ENCODE data around the gene CFAP107.

DNA sequence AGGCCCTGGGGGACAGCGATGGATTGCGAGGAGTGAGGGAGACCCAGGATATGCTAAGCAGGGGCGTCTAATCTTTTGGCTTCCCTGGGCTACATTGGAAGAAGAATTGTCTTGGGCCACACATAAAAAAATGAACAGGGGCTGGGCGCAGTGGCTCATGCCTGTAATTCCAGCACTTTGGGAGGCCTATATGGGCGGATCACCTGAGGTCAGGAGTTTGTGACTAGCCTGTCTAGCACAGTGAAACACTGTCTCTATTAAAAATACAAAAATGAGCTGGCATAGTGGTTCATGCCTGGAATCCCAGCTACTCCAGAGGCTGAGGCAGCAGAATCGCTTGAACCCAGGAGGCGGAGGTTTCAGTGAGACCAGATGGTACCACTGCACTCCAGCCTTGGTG, 16.8 kb downstream of the CFAP107 start:
- TF ChIP-seq, protein P1, sequence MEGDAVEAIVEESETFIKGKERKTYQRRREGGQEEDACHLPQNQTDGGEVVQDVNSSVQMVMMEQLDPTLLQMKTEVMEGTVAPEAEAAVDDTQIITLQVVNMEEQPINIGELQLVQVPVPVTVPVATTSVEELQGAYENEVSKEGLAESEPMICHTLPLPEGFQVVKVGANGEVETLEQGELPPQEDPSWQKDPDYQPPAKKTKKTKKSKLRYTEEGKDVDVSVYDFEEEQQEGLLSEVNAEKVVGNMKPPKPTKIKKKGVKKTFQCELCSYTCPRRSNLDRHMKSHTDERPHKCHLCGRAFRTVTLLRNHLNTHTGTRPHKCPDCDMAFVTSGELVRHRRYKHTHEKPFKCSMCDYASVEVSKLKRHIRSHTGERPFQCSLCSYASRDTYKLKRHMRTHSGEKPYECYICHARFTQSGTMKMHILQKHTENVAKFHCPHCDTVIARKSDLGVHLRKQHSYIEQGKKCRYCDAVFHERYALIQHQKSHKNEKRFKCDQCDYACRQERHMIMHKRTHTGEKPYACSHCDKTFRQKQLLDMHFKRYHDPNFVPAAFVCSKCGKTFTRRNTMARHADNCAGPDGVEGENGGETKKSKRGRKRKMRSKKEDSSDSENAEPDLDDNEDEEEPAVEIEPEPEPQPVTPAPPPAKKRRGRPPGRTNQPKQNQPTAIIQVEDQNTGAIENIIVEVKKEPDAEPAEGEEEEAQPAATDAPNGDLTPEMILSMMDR (CRISPR knock-in tag; IDR thresholded peaks at IDR 0.05): no peak
- no peak for TF ChIP-seq POLR2A (IDR thresholded peaks at IDR 0.05; ENCODE audit: insufficient read depth in 1 of 2, low read depth in 2 of 2, low read length in 2 of 2)
- TF ChIP-seq, protein P2, sequence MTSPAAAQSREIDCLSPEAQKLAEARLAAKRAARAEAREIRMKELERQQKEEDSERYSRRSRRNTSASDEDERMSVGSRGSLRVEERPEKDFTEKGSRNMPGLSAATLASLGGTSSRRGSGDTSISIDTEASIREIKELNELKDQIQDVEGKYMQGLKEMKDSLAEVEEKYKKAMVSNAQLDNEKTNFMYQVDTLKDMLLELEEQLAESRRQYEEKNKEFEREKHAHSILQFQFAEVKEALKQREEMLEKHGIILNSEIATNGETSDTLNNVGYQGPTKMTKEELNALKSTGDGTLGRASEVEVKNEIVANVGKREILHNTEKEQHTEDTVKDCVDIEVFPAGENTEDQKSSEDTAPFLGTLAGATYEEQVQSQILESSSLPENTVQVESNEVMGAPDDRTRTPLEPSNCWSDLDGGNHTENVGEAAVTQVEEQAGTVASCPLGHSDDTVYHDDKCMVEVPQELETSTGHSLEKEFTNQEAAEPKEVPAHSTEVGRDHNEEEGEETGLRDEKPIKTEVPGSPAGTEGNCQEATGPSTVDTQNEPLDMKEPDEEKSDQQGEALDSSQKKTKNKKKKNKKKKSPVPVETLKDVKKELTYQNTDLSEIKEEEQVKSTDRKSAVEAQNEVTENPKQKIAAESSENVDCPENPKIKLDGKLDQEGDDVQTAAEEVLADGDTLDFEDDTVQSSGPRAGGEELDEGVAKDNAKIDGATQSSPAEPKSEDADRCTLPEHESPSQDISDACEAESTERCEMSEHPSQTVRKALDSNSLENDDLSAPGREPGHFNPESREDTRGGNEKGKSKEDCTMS (CRISPR knock-in tag; conservative IDR thresholded peaks at IDR 0.05): no peak
